H1 (cell line): Measurements from ENCODE around the gene CAST. TPM values are rescaled to one million over a fixed set of nuclear protein-coding genes. Genes with fewer than 3 reads are reported as not detected.

Experiments
- CTCF ChIA-PET: fragments of 300-600 bp; sonication (Branson Sonifier 250); formaldehyde crosslinking; loops from one replicate; lab custom pipeline; 2021; ENCODE audit not compliant: partially characterized antibody; lab: Charles Lee
- POLR2A ChIA-PET: fragments of 300-600 bp; sonication (Branson Sonifier 250); formaldehyde crosslinking; loops from one replicate; lab custom pipeline; 2021; ENCODE audit warnings: inconsistent platforms; ENCODE audit not compliant: partially characterized antibody; lab: Charles Lee
- DNase-seq, 2 experiments: peaks; one replicate each; pipeline versions ENCODE4 v3.0.0 to v3.0.0-alpha.2; 2010 to 2022; ENCODE audit warnings: low spot score in 2 of 2, low read depth in 1 of 2, mixed read lengths in 1 of 2
- FAIRE-seq: peaks from 2 replicates; lab custom pipeline; 2011; peaks lifted over from hg19 to GRCh38; lab: Jason Lieb, UNC
- H2AFZ ChIP-seq: 2 replicates; pipeline ENCODE4 v1.8.1; 2012; ENCODE audit warnings: low read length, inconsistent platforms
- H2AK5ac ChIP-seq: 2 replicates; pipeline ENCODE4 v1.6.1; 2013; ENCODE audit warnings: low read depth, low read length
- H2BK120ac ChIP-seq: replicated peaks from 2 replicates; pipeline ENCODE3; 2013; ENCODE audit warnings: low read depth, low read length, inconsistent platforms
- H2BK12ac ChIP-seq: 2 replicates; pipeline ENCODE4 v1.6.1; 2013; ENCODE audit warnings: low read depth, low read length
- H2BK15ac ChIP-seq: 2 replicates; pipeline ENCODE4 v1.6.1; 2013; ENCODE audit warnings: low read length
- H2BK20ac ChIP-seq: 2 replicates; pipeline ENCODE4 v1.6.1; 2013; ENCODE audit warnings: low read length
- H2BK5ac ChIP-seq: 2 replicates; pipeline ENCODE4 v1.6.1; 2013; ENCODE audit warnings: low read depth, low read length
- H3K14ac ChIP-seq: 2 replicates; pipeline ENCODE4 v1.6.1; 2013; ENCODE audit warnings: inconsistent platforms; ENCODE audit not compliant: insufficient read length
- H3K18ac ChIP-seq: 2 replicates; pipeline ENCODE4 v1.6.1; 2013; ENCODE audit warnings: low read length; ENCODE audit errors: extremely low read depth
- H3K23ac ChIP-seq: 2 replicates; pipeline ENCODE4 v1.6.1; 2013; ENCODE audit warnings: inconsistent platforms; ENCODE audit not compliant: insufficient read length
- H3K23me2 ChIP-seq: 2 replicates; pipeline ENCODE4 v1.6.1; 2013; ENCODE audit warnings: low read depth, low read length
- H3K27ac ChIP-seq: 2 replicates; pipeline ENCODE4 v1.6.1; 2011; ENCODE audit warnings: low read depth, low read length, inconsistent platforms
- H3K27me3 ChIP-seq, 4 experiments: replicated peaks in 1 of 4; 1 replicate in 1 of 4; 2 replicates in 3 of 4; pipeline versions ENCODE4 v1.6.1 to v1.8.1; 2011 to 2013; ENCODE audit warnings: low read length in 3 of 4, mild to moderate bottlenecking in 3 of 4, inconsistent platforms in 2 of 4, mixed read lengths in 2 of 4, moderate library complexity in 1 of 4; ENCODE audit not compliant: control insufficient read depth in 3 of 4, insufficient read depth in 3 of 4; ENCODE audit errors: extremely low read depth in 1 of 4
- H3K36me3 ChIP-seq, 4 experiments: 2 replicates each; pipeline versions ENCODE4 v1.6.1 to v1.8.1; 2011 to 2013; ENCODE audit warnings: mild to moderate bottlenecking in 4 of 4, low read length in 3 of 4, moderate library complexity in 2 of 4, control low read depth in 1 of 4, inconsistent platforms in 1 of 4; ENCODE audit not compliant: insufficient read depth in 4 of 4, control insufficient read depth in 2 of 4
- H3K4ac ChIP-seq: replicated peaks from 2 replicates; pipeline ENCODE3; 2013; ENCODE audit warnings: low read length, low read depth, mixed read lengths, inconsistent platforms; ENCODE audit not compliant: insufficient read length
- H3K4me1 ChIP-seq, 4 experiments: replicated peaks in 1 of 4; 1 replicate in 1 of 4; 2 replicates in 3 of 4; pipeline versions ENCODE4 v1.6.1 to v1.8.1; 2011 to 2013; ENCODE audit warnings: low read length in 3 of 4, inconsistent platforms in 2 of 4, mixed read lengths in 1 of 4; ENCODE audit not compliant: insufficient read depth in 4 of 4, control insufficient read depth in 3 of 4
- H3K4me2 ChIP-seq, 2 experiments: 2 replicates each; pipeline versions ENCODE4 v1.6.1 to v1.8.1; 2011 to 2013; ENCODE audit warnings: low read depth in 2 of 2, low read length in 2 of 2, control low read depth in 1 of 2, inconsistent platforms in 1 of 2, mild to moderate bottlenecking in 1 of 2; ENCODE audit not compliant: insufficient read depth in 1 of 2
- H3K4me3 ChIP-seq, 4 experiments: fragments of 200-600, 300-600 bp in 1 of 4; sonication (generic), shearing (Covaris generic), sonication (Bioruptor Twin) in 1 of 4; 2 replicates each; pipeline versions ENCODE4 v1.5.1 to v1.8.1; 2011 to 2016; ENCODE audit warnings: low read length in 4 of 4, low read depth in 3 of 4, control low read depth in 2 of 4, inconsistent platforms in 2 of 4, mild to moderate bottlenecking in 2 of 4, mixed read lengths in 1 of 4, moderate library complexity in 1 of 4; ENCODE audit not compliant: insufficient read depth in 2 of 4; ENCODE audit errors: extremely low read depth in 1 of 4
- H3K56ac ChIP-seq: replicated peaks from 2 replicates; pipeline ENCODE3; 2013; ENCODE audit warnings: low read depth, mild to moderate bottlenecking, mixed read lengths, low read length, inconsistent platforms; ENCODE audit not compliant: insufficient read length
- H3K79me1 ChIP-seq: 2 replicates; pipeline ENCODE4 v1.6.1; 2013; ENCODE audit warnings: low read depth, low read length, control low read depth
- H3K79me2 ChIP-seq, 2 experiments: 2 replicates each; pipeline versions ENCODE4 v1.6.1 to v1.8.1; 2012 to 2013; ENCODE audit warnings: low read length in 2 of 2, mild to moderate bottlenecking in 2 of 2, inconsistent platforms in 1 of 2; ENCODE audit not compliant: insufficient read depth in 2 of 2, control insufficient read depth in 1 of 2
- H3K9ac ChIP-seq, 4 experiments: replicated peaks in 1 of 4; 1 replicate in 1 of 4; 2 replicates in 3 of 4; pipeline versions ENCODE4 v1.6.1 to v1.8.1; 2011 to 2013; ENCODE audit warnings: low read depth in 3 of 4, low read length in 3 of 4, control low read depth in 2 of 4, mild to moderate bottlenecking in 2 of 4, moderate library complexity in 2 of 4, inconsistent platforms in 1 of 4; ENCODE audit errors: extremely low read depth in 1 of 4
- H3K9me3 ChIP-seq, 2 experiments: 2 replicates each; pipeline versions ENCODE4 v1.6.1 to v1.8.1; 2012 to 2013; ENCODE audit warnings: mild to moderate bottlenecking in 2 of 2, moderate library complexity in 2 of 2, control low read depth in 1 of 2, inconsistent platforms in 1 of 2, low read depth in 1 of 2, low read length in 1 of 2, mixed read lengths in 1 of 2; ENCODE audit not compliant: insufficient read depth in 2 of 2
- H4K20me1 ChIP-seq, 2 experiments: replicated peaks in 1 of 2; 2 replicates each; pipeline versions ENCODE3 to v1.8.1; 2011 to 2013; ENCODE audit warnings: inconsistent platforms in 2 of 2, low read length in 2 of 2, mild to moderate bottlenecking in 1 of 2; ENCODE audit not compliant: insufficient read depth in 2 of 2, control insufficient read depth in 1 of 2
- H4K5ac ChIP-seq: 2 replicates; pipeline ENCODE4 v1.6.1; 2013; ENCODE audit warnings: low read length, low read depth, mixed read lengths, inconsistent platforms; ENCODE audit not compliant: insufficient read length
- H4K8ac ChIP-seq: 2 replicates; pipeline ENCODE4 v1.8.0; 2013; ENCODE audit warnings: mild to moderate bottlenecking, moderate library complexity, low read length, inconsistent platforms; ENCODE audit not compliant: insufficient read depth; ENCODE audit errors: extremely low read depth
- H4K91ac ChIP-seq: replicated peaks from 2 replicates; pipeline ENCODE3; 2013; ENCODE audit warnings: low read length, mixed read lengths, inconsistent platforms; ENCODE audit not compliant: insufficient read length
- ATF3 ChIP-seq: IDR thresholded peaks from 2 replicates; pipeline ENCODE4 v1.6.1; 2011; ENCODE audit warnings: low read depth, mild to moderate bottlenecking, low read length; ENCODE audit not compliant: insufficient read depth
- BACH1 ChIP-seq: IDR thresholded peaks from 2 replicates; pipeline ENCODE4 v1.6.1; 2012; ENCODE audit warnings: low read length, improper control_type of control experiment
- CBX8 ChIP-seq: fragments of 300-800, 300-1000 bp; sonication (generic); IDR thresholded peaks from 2 replicates; pipeline ENCODE4 v1.7.1; 2016; ENCODE audit warnings: low read depth, low read length, borderline replicate concordance
- CHD1 ChIP-seq: IDR thresholded peaks from 2 replicates; pipeline ENCODE4 v1.6.1; 2012; ENCODE audit warnings: low read depth, low read length, improper control_type of control experiment
- FOSL1 ChIP-seq: IDR thresholded peaks from 2 replicates; pipeline ENCODE4 v1.6.1; 2011; ENCODE audit warnings: mild to moderate bottlenecking, low read depth, low read length, moderate library complexity; ENCODE audit not compliant: insufficient read depth
- KDM5A ChIP-seq: fragments of 200-600 bp; IDR thresholded peaks from 2 replicates; pipeline ENCODE4 v1.7.1; 2012; ENCODE audit warnings: mild to moderate bottlenecking, low read length, inconsistent platforms, mixed read lengths
- POLR2A ChIP-seq, 2 experiments: IDR thresholded peaks; 1 replicate in 1 of 2; 2 replicates in 1 of 2; pipeline ENCODE4 v1.6.1; 2011; ENCODE audit warnings: low read depth in 2 of 2, low read length in 2 of 2, mild to moderate bottlenecking in 2 of 2; ENCODE audit errors: control extremely low read depth in 1 of 2
- RFX5 ChIP-seq: IDR thresholded peaks from 2 replicates; pipeline ENCODE4 v1.6.1; 2011; ENCODE audit warnings: low read depth, low read length, improper control_type of control experiment, borderline replicate concordance
- TAF7 ChIP-seq: optimal IDR thresholded peaks from 2 replicates; pipeline ENCODE3; 2011; ENCODE audit warnings: low read depth, mild to moderate bottlenecking, inconsistent platforms, low read length, moderate library complexity, borderline replicate concordance
- TCF12 ChIP-seq: IDR thresholded peaks from 2 replicates; pipeline ENCODE4 v1.6.1; 2011; ENCODE audit warnings: low read depth, mild to moderate bottlenecking, low read length
- YY1 ChIP-seq: IDR thresholded peaks from 2 replicates; pipeline ENCODE4 v1.6.1; 2011; ENCODE audit warnings: low read depth, mild to moderate bottlenecking, low read length
- WGBS, 2 experiments: shearing (Covaris generic) in 1 of 2; methylation state at CpG; one replicate each; pipeline versions ENCODE4 v1.1.6 to v1.1.7; 2013 to 2015; ENCODE audit warnings: low lambda C conversion rate in 2 of 2, mixed read lengths in 2 of 2, inconsistent platforms in 1 of 2, low coverage in 1 of 2, missing lambda C conversion rate in 1 of 2; ENCODE audit not compliant: insufficient replicate concordance in 2 of 2, insufficient coverage in 1 of 2, insufficient read length in 1 of 2; ENCODE audit errors: extremely low coverage in 1 of 2, missing lambda C conversion rate in 1 of 2; 5-methylcytosine and 5-hydroxymethylcytosine counted together
- polyA plus RNA-seq, 7 experiments: library from polyadenylated mRNA; depleted of rRNA in 3 of 7; stranded (reverse) in 5 of 7; unstranded in 2 of 7; fragments of >200 nt in 5 of 7; fragments of 200-250 nt in 2 of 7; gene quantifications; 1 replicate in 5 of 7; 2 replicates in 1 of 7; 4 replicates in 1 of 7; pipeline versions ENCODE4 v1.2.1 to v1.2.3, GENCODE V29; 2011 to 2013; ENCODE audit warnings: missing spikeins in 2 of 7, mixed read lengths in 2 of 7
- total RNA-seq: library from RNA; stranded (reverse); fragmentation: NEBNext Ultra II Directional; extraction: Animal tissue kit (Norgen Biotek cat#: 25700); gene quantifications from 2 replicates; pipeline ENCODE4 v1.2.1, GENCODE V29; 2021

CAST gene
- total and polyA plus RNA-seq, 2 of the 8 experiments (the other 6 are each of a cell fraction or from before 2014, with no cell fraction given) = 9.0 to 48.2 TPM

DNA sequence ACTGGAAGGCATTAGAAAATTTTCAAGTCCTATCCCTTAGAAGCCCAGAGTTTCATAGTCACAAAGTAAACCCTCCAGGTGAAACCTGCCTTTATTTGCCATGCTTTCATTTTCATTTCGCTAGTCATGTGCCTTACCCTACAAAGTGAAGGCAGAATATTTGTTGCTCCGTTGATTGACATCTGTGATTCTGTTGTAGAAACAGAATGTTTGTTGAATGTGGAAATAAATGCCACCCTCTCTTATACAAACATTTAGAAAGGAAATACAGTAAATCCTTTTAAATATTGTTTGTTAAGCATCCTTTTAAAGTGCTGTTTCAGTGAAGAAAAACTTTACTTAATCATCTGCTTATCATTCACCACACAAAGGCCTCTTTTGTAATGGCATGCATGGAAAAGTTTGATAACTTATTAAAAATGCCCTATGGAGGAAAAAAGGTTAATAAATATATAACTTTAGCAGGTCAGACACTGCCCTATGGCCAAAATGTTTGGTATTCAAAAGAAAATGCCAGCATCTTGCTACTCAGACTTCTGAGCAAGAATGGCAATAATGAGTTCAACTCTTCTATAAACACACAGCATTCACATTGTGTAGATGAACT is 34.3 kb upstream of the CAST start:
- no peak overlapping the region for H3K9ac ChIP-seq
- POLR2A ChIA-PET = no interaction called here

More for the DNA sequence above, 34.3 kb upstream of the CAST start:
- Histone ChIP-seq H4K20me1 (no peaks in the 10 kb centered on the region), H3K18ac (no peak overlapping the region), H2BK120ac (no peak overlapping the region), H4K91ac (no peak overlapping the region), H2BK5ac (no peak overlapping the region), H3K36me3 (no peaks in the 10 kb centered on the region), H4K5ac (no peak overlapping the region), H3K79me2 (no peaks in the 10 kb centered on the region), H3K4me1 (no peaks in the 10 kb centered on the region; a peak in 1 of 7 replicates), H3K23ac (no peak overlapping the region), H3K27me3 (no peaks in the 10 kb centered on the region), H2BK20ac (no peak overlapping the region), H3K79me1 (no peaks in the 10 kb centered on the region), H2BK15ac (no peak overlapping the region), H3K4me3 (no peak overlapping the region), H4K8ac (no peak overlapping the region), H2AK5ac (no peak overlapping the region), H3K9me3 (0 out of 4 replicates have a peak, but pooled peaks cover 0 to 2% of the 10 kb centered on the region in 2 experiments), H3K23me2 (no peaks in the 10 kb centered on the region), H3K4ac (no peak overlapping the region), H2AFZ (no peak overlapping the region), H3K27ac (no peak overlapping the region), H3K4me2 (no peak overlapping the region), H2BK12ac (no peak overlapping the region), H3K56ac (no peak overlapping the region), H3K14ac (no peak overlapping the region)
- FAIRE-seq = no peak
- 89% methylated on average over 2 of the region's 2 CpGs; no CpG with 5 or more reads in 1 of the 2 experiments for WGBS, 2 experiments
- CTCF ChIA-PET = no interaction called here
- DNase-seq = no peak
- TF ChIP-seq BACH1 (no peak), CHD1 (no peak), YY1 (no peak), FOSL1 (no peak), TCF12 (no peak), RFX5 (no peak), KDM5A (no peak), CBX8 (no peak), POLR2A (IDR thresholded peaks at IDR 0.05; ENCODE audit: control extremely low read depth in 1 of 2, low read depth in 2 of 2, low read length in 2 of 2) (no peak), ATF3 (no peak), TAF7 (no peak)
